ENCODE results near the gene PSMG3. TPM values are rescaled to one million over a fixed set of nuclear protein-coding genes. Genes with fewer than 3 reads are reported as not detected.

PSMG3 gene
- total and polyA plus RNA-seq, 2 of the 8 experiments (the other 6 are each of a cell fraction or from before 2014, with no cell fraction given) = 30.2 to 62.0 TPM

GRCh38 chr7:1533255-1533546 lies 36.6 kb downstream of the PSMG3 start:
- Histone ChIP-seq H4K91ac (replicated peaks; ENCODE audit: insufficient read length, low read length) (peak overlapping the region; percentile 66), H3K27ac (ENCODE audit: low read depth, low read length) (no peak overlapping the region), H3K4me1 (replicated peaks in 1 of 4; ENCODE audit: control insufficient read depth in 3 of 4, insufficient read depth in 4 of 4, low read length in 3 of 4) (peaks cover 13 to 45% (median 32%) of the 10 kb centered on the region in 4 experiments), H3K9me3 (ENCODE audit: insufficient read depth in 2 of 2, low read depth in 1 of 2, low read length in 1 of 2) (no peaks in the 10 kb centered on the region), H3K79me2 (ENCODE audit: control insufficient read depth in 1 of 2, insufficient read depth in 2 of 2, low read length in 2 of 2) (peaks cover 0 to 67% of the 10 kb centered on the region in 2 experiments; a peak in 3 of 4 replicates), H3K56ac (replicated peaks; ENCODE audit: insufficient read length, low read depth, low read length) (no peak overlapping the region), H3K14ac (ENCODE audit: insufficient read length) (no peak overlapping the region), H3K36me3 (ENCODE audit: control insufficient read depth in 2 of 4, insufficient read depth in 4 of 4, low read length in 3 of 4) (no peaks in the 10 kb centered on the region), H2AFZ (ENCODE audit: low read length) (no peak overlapping the region), H3K4ac (replicated peaks; ENCODE audit: insufficient read length, low read depth, low read length) (no peak overlapping the region), H4K5ac (ENCODE audit: insufficient read length, low read depth, low read length) (no peak overlapping the region), H4K8ac (ENCODE audit: extremely low read depth, insufficient read depth, low read length) (no peak overlapping the region), H4K20me1 (replicated peaks in 1 of 2; ENCODE audit: control insufficient read depth in 1 of 2, insufficient read depth in 2 of 2, low read length in 2 of 2) (peaks cover 15 to 19% of the 10 kb centered on the region in 2 experiments), H3K4me2 (ENCODE audit: insufficient read depth in 1 of 2, low read depth in 2 of 2, low read length in 2 of 2) (no peak overlapping the region; a peak in 1 of 4 replicates), H3K18ac (ENCODE audit: extremely low read depth, low read length) (no peak overlapping the region), H2BK15ac (ENCODE audit: low read length) (no peak overlapping the region; the same call in 1 of the 2 replicates), H3K79me1 (ENCODE audit: low read depth, low read length) (peaks cover 23% of the 10 kb centered on the region), H3K27me3 (replicated peaks in 1 of 4; ENCODE audit: control insufficient read depth in 3 of 4, extremely low read depth in 1 of 4, insufficient read depth in 3 of 4, low read length in 3 of 4) (no peaks in the 10 kb centered on the region; a peak in 2 of 7 replicates), H3K4me3 (ENCODE audit: extremely low read depth in 1 of 4, insufficient read depth in 2 of 4, low read depth in 3 of 4, low read length in 4 of 4) (no peak overlapping the region), H2AK5ac (ENCODE audit: low read depth, low read length) (no peak overlapping the region), H3K23ac (ENCODE audit: insufficient read length) (no peak overlapping the region), H2BK5ac (ENCODE audit: low read depth, low read length) (peak overlapping the region; percentile 6; the same call in 1 of the 2 replicates), H2BK12ac (ENCODE audit: low read depth, low read length) (0 out of 2 replicates have a peak overlapping the region, but pooled peaks have one; percentile 12), H3K23me2 (ENCODE audit: low read depth, low read length) (peaks cover 6% of the 10 kb centered on the region; the same call in 1 of the 2 replicates), H2BK20ac (ENCODE audit: low read length) (no peak overlapping the region), H3K9ac (replicated peaks in 1 of 4; ENCODE audit: extremely low read depth in 1 of 4, low read depth in 3 of 4, low read length in 3 of 4) (no peak overlapping the region), H2BK120ac (replicated peaks; ENCODE audit: low read depth, low read length) (no peak overlapping the region)
- DNase-seq (ENCODE audit: low read depth in 1 of 2, low spot score in 2 of 2) (no peak), FAIRE-seq (no peak)
- ChIA-PET CTCF (ENCODE audit: partially characterized antibody) (interaction anchor here (0.6 to 2.2 kb wide), 5 partner anchors 23 to 157 kb away, joined by 3 to 8 read pairs (median 5); partner anchors contain the start of genes INTS1 and TMEM184A), POLR2A (ENCODE audit: partially characterized antibody) (interaction anchor here (0.6 to 4.9 kb wide), 4 partner anchors 9 to 35 kb away, joined by 3 to 26 read pairs (median 4); no protein-coding TSS in a partner anchor)
- 77% methylated on average over 9 of the region's 9 CpGs; no CpG with 5 or more reads in 1 of the 2 experiments for WGBS, 2 experiments (ENCODE audit: extremely low coverage in 1 of 2, insufficient coverage in 1 of 2, insufficient read length in 1 of 2, insufficient replicate concordance in 2 of 2, low coverage in 1 of 2, low lambda C conversion rate in 2 of 2, missing lambda C conversion rate in 1 of 2)
- TF ChIP-seq POLR2A (IDR thresholded peaks at IDR 0.05; ENCODE audit: control extremely low read depth in 1 of 2, low read depth in 2 of 2, low read length in 2 of 2) (no peak), KDM5A (IDR thresholded peaks at IDR 0.05; ENCODE audit: low read length) (no peak), TEAD4 (IDR thresholded peaks at IDR 0.05; ENCODE audit: low read depth, low read length) (no peak), E2F6 (IDR thresholded peaks at IDR 0.05) (no peak), RBBP5 (IDR thresholded peaks at IDR 0.05; ENCODE audit: borderline replicate concordance, low read depth, low read length) (no peak), EGR1 (IDR thresholded peaks at IDR 0.05; ENCODE audit: borderline replicate concordance, low read depth, low read length) (no peak), SP4 (IDR thresholded peaks at IDR 0.05; ENCODE audit: low read length) (no peak), SP1 (IDR thresholded peaks at IDR 0.05; ENCODE audit: low read depth, low read length) (no peak), MAX (IDR thresholded peaks at IDR 0.05) (no peak), RNF2 (IDR thresholded peaks at IDR 0.05; ENCODE audit: borderline replicate concordance, low read depth, low read length, missing control alignments, poor library complexity, severe bottlenecking) (no peak), GABPA (IDR thresholded peaks at IDR 0.05; ENCODE audit: borderline replicate concordance, insufficient read depth, low read length) (no peak), TBP (IDR thresholded peaks at IDR 0.05; ENCODE audit: low read depth, low read length) (no peak), NRF1 (IDR thresholded peaks at IDR 0.05; ENCODE audit: low read depth, low read length) (no peak), EZH2 (IDR thresholded peaks at IDR 0.05; ENCODE audit: low read depth, low read length, severe bottlenecking) (no peak)
